Keratinocyte (primary cell): ENCODE results near the gene PCSK6.

Source experiments
- CTCF ChIP-seq, 3 experiments: IDR thresholded peaks in 1 of 3; conservative IDR thresholded peaks in 1 of 3; optimal IDR thresholded peaks in 1 of 3; 2 replicates in 2 of 3; 3 replicates in 1 of 3; pipeline versions ENCODE3 to v1.5.1; 2011; ENCODE audit warnings: low read length in 3 of 3, mild to moderate bottlenecking in 3 of 3, moderate library complexity in 2 of 3, control low read depth in 1 of 3, inconsistent platforms in 1 of 3; ENCODE audit not compliant: insufficient read depth in 2 of 3; ENCODE audit errors: extremely low read depth in 1 of 3
- EZH2 ChIP-seq: IDR thresholded peaks from one replicate; pipeline ENCODE4 v1.6.1; 2012; ENCODE audit warnings: inconsistent platforms, mild to moderate bottlenecking, low read length, moderate library complexity

GRCh38 chr15:101347454-101347853 is 142.1 kb downstream of the PCSK6 start:
- TF ChIP-seq CTCF (optimal IDR thresholded peaks at IDR 0.05 in 1 of 3, IDR thresholded peaks at IDR 0.05 in 1 of 3, conservative IDR thresholded peaks at IDR 0.05 in 1 of 3; ENCODE audit: extremely low read depth in 1 of 3, insufficient read depth in 2 of 3, low read length in 3 of 3) (no peak), EZH2 (no peak)
